ENCODE results near the gene HMGXB4.

- no peak for TF ChIP-seq CTCF (IDR thresholded peaks at IDR 0.05; ENCODE audit: insufficient read depth, low read length, poor library complexity, severe bottlenecking)
- TF ChIP-seq EZH2phosphoT487 (conservative IDR thresholded peaks at IDR 0.05; ENCODE audit: low read length): no peak
Measured at GRCh38 chr22:35230417-35230816, 26.9 kb upstream of the HMGXB4 start.
